Spleen (tissue), 11 donors: ENCODE data around the gene ZMIZ1. TPM values are rescaled to one million over a fixed set of nuclear protein-coding genes. Genes with fewer than 3 reads are reported as not detected.
"Not testable (repeated sequence)": the region's sequence is repeated elsewhere in the genome, so short reads cannot be mapped to it uniquely, and the experiment has no call there.

Source experiments
- DNase-seq: peaks from one replicate; pipeline ENCODE4 v3.0.0-alpha.2; 2020
- H3K27ac ChIP-seq, 8 donors: fragments of 200-600 bp; sonication (generic) in 7 of 8; 1 replicate in 4 of 8; 2 replicates in 4 of 8; pipeline versions ENCODE4 v1.5.0 to v1.8.0; 2016 to 2021; ENCODE audit warnings: inconsistent platforms in 4 of 8, mild to moderate bottlenecking in 4 of 8, moderate library complexity in 1 of 8
- H3K27me3 ChIP-seq, 7 donors: fragments of 200-600 bp; sonication (generic) in 6 of 7; replicated peaks in 1 of 7; 1 replicate in 4 of 7; 2 replicates in 3 of 7; pipeline versions ENCODE4 v1.5.0 to v1.8.0; 2016 to 2021; ENCODE audit warnings: inconsistent platforms in 3 of 7, mild to moderate bottlenecking in 1 of 7
- H3K36me3 ChIP-seq, 6 donors: fragments of 200-600 bp; sonication (generic) in 5 of 6; 1 replicate in 4 of 6; 2 replicates in 2 of 6; pipeline versions ENCODE4 v1.5.0 to v1.8.0; 2016 to 2021; ENCODE audit warnings: inconsistent platforms in 2 of 6
- H3K4me1 ChIP-seq, 6 donors: fragments of 200-600 bp; sonication (generic) in 5 of 6; 1 replicate in 3 of 6; 2 replicates in 3 of 6; pipeline versions ENCODE4 v1.5.0 to v1.8.0; 2016 to 2021; ENCODE audit warnings: inconsistent platforms in 3 of 6
- H3K4me3 ChIP-seq, 8 donors: fragments of 200-600 bp; sonication (generic) in 7 of 8; 1 replicate in 4 of 8; 2 replicates in 4 of 8; pipeline versions ENCODE4 v1.5.0 to v1.8.0; 2016 to 2021; ENCODE audit warnings: inconsistent platforms in 4 of 8, mild to moderate bottlenecking in 4 of 8, moderate library complexity in 2 of 8
- H3K9me3 ChIP-seq, 8 donors: fragments of 200-600 bp; sonication (generic) in 7 of 8; 1 replicate in 4 of 8; 2 replicates in 4 of 8; pipeline versions ENCODE4 v1.5.0 to v1.8.0; 2016 to 2021; ENCODE audit warnings: inconsistent platforms in 4 of 8
- CTCF ChIP-seq, 11 experiments: fragments of 200-600 bp in 7 of 11; fragments of 450-650 bp in 4 of 11; sonication (generic) in 4 of 11; IDR thresholded peaks in 8 of 11; conservative IDR thresholded peaks in 3 of 11; 1 replicate in 7 of 11; 2 replicates in 4 of 11; pipeline versions ENCODE4 v1.4.0 to v1.8.0; 2016 to 2021; ENCODE audit warnings: antibody characterized with exemption in 11 of 11, inconsistent platforms in 4 of 11, mild to moderate bottlenecking in 1 of 11
- POLR2A ChIP-seq, 3 donors: fragments of 450-650 bp; IDR thresholded peaks; one replicate each; pipeline ENCODE4 v1.5.1; 2017; ENCODE audit warnings: antibody characterized with exemption in 3 of 3, mild to moderate bottlenecking in 1 of 3
- POLR2AphosphoS5 ChIP-seq, 3 donors: sonication (generic); formaldehyde crosslinking; IDR thresholded peaks; one replicate each; pipeline ENCODE4 v1.5.1; 2017; ENCODE audit warnings: antibody characterized with exemption in 3 of 3
- WGBS, 5 donors: extraction: QIAGEN DNeasy Blood & Tissue Kit in 3 of 5; methylation state at CpG; one replicate each; pipeline versions ENCODE4 v1.1.5 to v1.1.7; 2013 to 2018; 5-methylcytosine and 5-hydroxymethylcytosine counted together
- intact Hi-C: fragments of 100-400 bp; cut with DNase I; formaldehyde crosslinking; loops from one replicate; pipeline ENCODE4 v1.15.0; 2023; ENCODE audit warnings: low total_unique reads
- polyA plus RNA-seq, 3 donors: library from polyadenylated mRNA; stranded (reverse); fragments of 200-250 nt; gene quantifications; one replicate each; pipeline ENCODE4 v1.2.1, GENCODE V29; 2013
- total RNA-seq, 7 donors: library from RNA; depleted of rRNA in 3 of 7; stranded (reverse); fragments of >200 nt in 3 of 7; fragmentation: NEBNext Ultra II Directional in 4 of 7; extraction: Animal tissue kit (Norgen Biotek cat#: 25700) in 4 of 7; gene quantifications; one replicate each; pipeline versions ENCODE4 v1.1.0 to v1.2.1, GENCODE V29; 2016 to 2021
- donor health status: healthy with polysubstance abuse.
- donor health status: DM: no; HTN: no; CAD: no; lungs with moderate emphysema.
- donor health status: DM: no; HTN: no; CAD: no.
- donor health status: Bipolar disorder and iron deficiency.
- donor health status: healthy.
- donor health status: DM: no; HTN: no; CAD: no.
- donor health status: DM: yes; HTN: yes; CAD: no.

The ZMIZ1 gene
- total and polyA plus RNA-seq, 10 donors: 10.7 to 210 (median 125) TPM

GRCh38 chr10:79031723-79032122 is 37.0 kb upstream of the ZMIZ1 start:
- intact Hi-C loops: no loop called here
- no peak overlapping the region for H3K4me3 ChIP-seq
- H3K36me3 ChIP-seq: no peaks in the 10 kb centered on the region
- WGBS, 5 donors: 91 to 98% (median 97%) methylated on average over 5 of the region's 5 CpGs
- TF ChIP-seq CTCF (IDR thresholded peaks at IDR 0.05 in 8 of 11, conservative IDR thresholded peaks at IDR 0.05 in 3 of 11) (no peak), POLR2A (IDR thresholded peaks at IDR 0.05) (no peak), POLR2AphosphoS5 (IDR thresholded peaks at IDR 0.05) (no peak)
- H3K27me3 ChIP-seq: no peaks in the 10 kb centered on the region
- H3K4me1 ChIP-seq: peaks cover 0 to 14% (median 0%) of the 10 kb centered on the region in 6 donors
- H3K27ac ChIP-seq: no peak overlapping the region
- H3K9me3 ChIP-seq: no peaks in the 10 kb centered on the region
- no peak for DNase-seq

- no peaks in the 10 kb centered on the region for H3K36me3 ChIP-seq
- H3K4me1 ChIP-seq: no peaks in the 10 kb centered on the region
- no peaks in the 10 kb centered on the region for H3K27me3 ChIP-seq
- no peak for DNase-seq
- intact Hi-C loops: no loop called here
- WGBS, 5 donors: 85 to 95% (median 91%) methylated on average over 9 of the region's 9 CpGs
- H3K9me3 ChIP-seq: no peaks in the 10 kb centered on the region
- H3K4me3 ChIP-seq: no peak overlapping the region
- no peak overlapping the region for H3K27ac ChIP-seq
- TF ChIP-seq POLR2AphosphoS5 (IDR thresholded peaks at IDR 0.05) (no peak), CTCF (IDR thresholded peaks at IDR 0.05 in 8 of 11, conservative IDR thresholded peaks at IDR 0.05 in 3 of 11) (no peak), POLR2A (IDR thresholded peaks at IDR 0.05) (no peak)
Measured at GRCh38 chr10:79034271-79034876, 34.4 kb upstream of the ZMIZ1 start.

GRCh38 chr10:79036416-79036815 is 32.4 kb upstream of the ZMIZ1 start:
- H3K27ac ChIP-seq, H3K36me3 ChIP-seq, H3K27me3 ChIP-seq, H3K4me3 ChIP-seq, H3K4me1 ChIP-seq, intact Hi-C loops, H3K9me3 ChIP-seq, DNase-seq: not testable (repeated sequence)
- WGBS, 5 donors: 80 to 97% (median 88%) methylated on average over 6 of the region's 6 CpGs

GRCh38 chr10:79038104-79038840 is 30.5 kb upstream of the ZMIZ1 start:
- Histone ChIP-seq H3K36me3 (no peaks in the 10 kb centered on the region), H3K9me3 (no peaks in the 10 kb centered on the region), H3K4me1 (no peaks in the 10 kb centered on the region), H3K4me3 (no peak overlapping the region), H3K27me3 (no peaks in the 10 kb centered on the region), H3K27ac (no peak overlapping the region)
- no peak for DNase-seq
- 90 to 100% (median 91%) methylated on average over 1 of the region's 1 CpG for WGBS, 5 donors
- TF ChIP-seq POLR2AphosphoS5 (IDR thresholded peaks at IDR 0.05) (no peak), CTCF (IDR thresholded peaks at IDR 0.05 in 8 of 11, conservative IDR thresholded peaks at IDR 0.05 in 3 of 11) (no peak), POLR2A (IDR thresholded peaks at IDR 0.05) (no peak)
- intact Hi-C loops: no loop called here
